Cardiac fibroblast (primary cell): Measurements from ENCODE around the gene SDK1.
A peak's percentile ranks its signal among the peaks of the same experiment; 100 is the strongest.

ENCODE experiments used
- DNase-seq, 2 donors: peaks; one replicate each; pipeline versions ENCODE4 v3.0.0 to v3.0.0-alpha.2; 2010; ENCODE audit warnings: low read depth in 2 of 2
- H3K4me3 ChIP-seq, 2 donors: replicated peaks in 1 of 2; 1 replicate in 1 of 2; 2 replicates in 1 of 2; pipeline ENCODE4 v1.5.1; 2011; ENCODE audit warnings: low read depth in 2 of 2, low read length in 2 of 2, mild to moderate bottlenecking in 2 of 2, moderate library complexity in 1 of 2
- CTCF ChIP-seq: IDR thresholded peaks from one replicate; pipeline ENCODE4 v1.5.1; 2011; ENCODE audit warnings: low read depth, mild to moderate bottlenecking, low read length, inconsistent platforms

The SDK1 gene

GRCh38 chr7:3897430-3898372 lies 596.6 kb downstream of the SDK1 start:
- peak; percentile 80 for TF ChIP-seq CTCF
- peak; percentile 63 to 76 for DNase-seq
- no peak overlapping the region for H3K4me3 ChIP-seq

DNA sequence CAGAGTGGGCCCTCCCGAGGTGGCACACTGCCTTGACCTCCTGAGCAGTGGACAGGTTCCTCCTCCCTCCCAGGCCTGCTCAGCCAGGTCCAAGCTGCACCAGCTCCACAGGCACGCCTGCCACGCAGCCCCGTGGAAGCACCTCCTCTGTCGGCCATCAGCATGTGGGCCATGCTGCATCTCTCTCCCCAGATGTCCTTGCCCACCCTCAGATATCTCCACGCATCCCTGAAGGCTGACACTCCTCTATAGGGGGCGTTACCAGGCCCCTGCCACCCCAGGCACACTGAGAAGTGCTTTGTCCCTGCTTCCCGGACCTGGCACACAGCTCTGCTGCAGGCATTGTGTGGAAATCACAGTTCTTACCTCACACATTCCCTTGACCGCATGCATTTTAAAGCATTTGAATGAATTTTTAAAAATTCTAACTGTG lies 598.5 kb downstream of the SDK1 start:
- H3K4me3 ChIP-seq = no peak overlapping the region
- peak in 1 of 2 donors; percentile 1 for DNase-seq
- TF ChIP-seq CTCF = no peak

- no peak overlapping the region for H3K4me3 ChIP-seq
- no peak for TF ChIP-seq CTCF
- no peak for DNase-seq
These were observed 607.1 kb downstream of the SDK1 start for GRCh38 chr7:3908153-3908552.

GRCh38 chr7:3909128-3909527 lies 608.1 kb downstream of the SDK1 start:
- no peak for DNase-seq
- no peak for TF ChIP-seq CTCF
- H3K4me3 ChIP-seq = no peak overlapping the region

GRCh38 chr7:3910054-3910453 lies 609.0 kb downstream of the SDK1 start:
- no peak for TF ChIP-seq CTCF
- no peak for DNase-seq
- no peak overlapping the region for H3K4me3 ChIP-seq

GRCh38 chr7:3911685-3912084 lies 610.6 kb downstream of the SDK1 start:
- DNase-seq = peak in 1 of 2 donors; percentile 31
- H3K4me3 ChIP-seq = no peak overlapping the region
- no peak for TF ChIP-seq CTCF
